GM10266 (cell line): Measurements from ENCODE around the gene ZNF69.

Source experiments
- DNase-seq: peaks from one replicate; pipeline ENCODE4 v3.0.0; 2012; ENCODE audit errors: extremely low spot score
- TF ChIP-seq, protein P1 (sequence below): IDR thresholded peaks from 2 replicates; pipeline ENCODE4 v1.5.1; 2012; ENCODE audit warnings: mild to moderate bottlenecking, low read depth; ENCODE audit not compliant: control insufficient read depth, insufficient read depth; ENCODE audit errors: missing control alignments

ZNF69 gene

DNA sequence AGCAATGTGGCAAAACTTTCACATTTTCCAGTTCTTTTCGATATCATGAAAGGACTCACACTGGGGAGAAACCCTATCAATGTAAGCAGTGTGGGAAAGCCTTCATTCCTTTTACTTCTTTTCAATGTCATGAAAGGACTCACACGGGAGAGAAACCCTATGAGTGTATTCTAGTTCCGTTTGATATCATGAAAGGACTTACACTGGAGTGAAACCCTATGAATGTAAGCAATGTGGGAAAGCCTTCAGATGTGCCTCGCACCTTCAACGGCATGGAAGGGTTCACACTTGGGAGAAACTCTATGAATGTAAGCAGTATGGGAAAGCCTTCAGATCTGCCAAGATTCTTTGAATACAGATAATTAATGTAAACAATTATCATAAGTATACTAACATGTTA, 62.7 kb downstream of the ZNF69 start:
- TF ChIP-seq, protein P1, sequence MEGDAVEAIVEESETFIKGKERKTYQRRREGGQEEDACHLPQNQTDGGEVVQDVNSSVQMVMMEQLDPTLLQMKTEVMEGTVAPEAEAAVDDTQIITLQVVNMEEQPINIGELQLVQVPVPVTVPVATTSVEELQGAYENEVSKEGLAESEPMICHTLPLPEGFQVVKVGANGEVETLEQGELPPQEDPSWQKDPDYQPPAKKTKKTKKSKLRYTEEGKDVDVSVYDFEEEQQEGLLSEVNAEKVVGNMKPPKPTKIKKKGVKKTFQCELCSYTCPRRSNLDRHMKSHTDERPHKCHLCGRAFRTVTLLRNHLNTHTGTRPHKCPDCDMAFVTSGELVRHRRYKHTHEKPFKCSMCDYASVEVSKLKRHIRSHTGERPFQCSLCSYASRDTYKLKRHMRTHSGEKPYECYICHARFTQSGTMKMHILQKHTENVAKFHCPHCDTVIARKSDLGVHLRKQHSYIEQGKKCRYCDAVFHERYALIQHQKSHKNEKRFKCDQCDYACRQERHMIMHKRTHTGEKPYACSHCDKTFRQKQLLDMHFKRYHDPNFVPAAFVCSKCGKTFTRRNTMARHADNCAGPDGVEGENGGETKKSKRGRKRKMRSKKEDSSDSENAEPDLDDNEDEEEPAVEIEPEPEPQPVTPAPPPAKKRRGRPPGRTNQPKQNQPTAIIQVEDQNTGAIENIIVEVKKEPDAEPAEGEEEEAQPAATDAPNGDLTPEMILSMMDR = no peak
- DNase-seq = no peak
